Measurements from ENCODE around the gene CACNA1B.

GRCh38 chr9:138105561-138106505 lies 228.3 kb downstream of the CACNA1B start:
- no peak for TF ChIP-seq MYBL2 (IDR thresholded peaks at IDR 0.05; ENCODE audit: low read depth)
- TF ChIP-seq MYBL2 (CRISPR knock-in tag; IDR thresholded peaks at IDR 0.05; ENCODE audit: borderline replicate concordance) = no peak
- TF ChIP-seq L3MBTL2 (IDR thresholded peaks at IDR 0.05) = no peak
- TF ChIP-seq ZNF445 (CRISPR knock-in tag; IDR thresholded peaks at IDR 0.05; ENCODE audit: low read depth) = no peak
- TF ChIP-seq JUND (IDR thresholded peaks at IDR 0.05; ENCODE audit: borderline replicate concordance, low read depth, low read length) = no peak
- no peak for TF ChIP-seq JUND (tag; IDR thresholded peaks at IDR 0.05; ENCODE audit: borderline replicate concordance, low read depth, low read length)
- TF ChIP-seq TAF15 (IDR thresholded peaks at IDR 0.05; ENCODE audit: low read depth, low read length) = no peak
- TF ChIP-seq CTCF (IDR thresholded peaks at IDR 0.05 in 2 of 3, conservative IDR thresholded peaks at IDR 0.05 in 1 of 3; ENCODE audit: insufficient read depth in 2 of 3, low read depth in 1 of 3, low read length in 3 of 3) = no peak
- TF ChIP-seq MYC (IDR thresholded peaks at IDR 0.05; ENCODE audit: low read depth, low read length) = no peak
- no peak for TF ChIP-seq MYC (CRISPR knock-in tag; IDR thresholded peaks at IDR 0.05; ENCODE audit: borderline replicate concordance, low read depth)
